B cell (primary cell): ENCODE data around the gene DHRS4. TPM values are rescaled to one million over a fixed set of nuclear protein-coding genes. Genes with fewer than 3 reads are reported as not detected.

Experiments
- ATAC-seq: fragments of 200-7000 bp; cut with Tn5 transposase; one replicate; pipeline ENCODE4 v1.10.0; 2021; ENCODE audit warnings: low read depth, mild to moderate bottlenecking, moderate number of reproducible peaks, moderate library complexity
- CTCF ChIA-PET: fragments of 350-600 bp; sonication (Branson Sonifier 250); formaldehyde crosslinking; loops from one replicate; lab custom pipeline; 2021; ENCODE audit warnings: antibody characterized with exemption, inconsistent platforms; lab: Charles Lee
- POLR2A ChIA-PET: fragments of 350-600 bp; sonication (Branson Sonifier 250); formaldehyde crosslinking; loops from one replicate; lab custom pipeline; 2021; ENCODE audit warnings: antibody characterized with exemption; lab: Charles Lee
- DNase-seq: peaks from one replicate; pipeline ENCODE4 v3.0.0; 2013
- H2AFZ ChIP-seq: 2 replicates; pipeline ENCODE4 v1.6.1; 2012; ENCODE audit warnings: mild to moderate bottlenecking, low read depth, low read length; ENCODE audit not compliant: insufficient read depth, poor library complexity, severe bottlenecking
- H3K27ac ChIP-seq, 2 donors: 1 replicate in 1 of 2; 2 replicates in 1 of 2; pipeline ENCODE4 v1.5.1; 2012 to 2013; ENCODE audit warnings: low read length in 2 of 2, mild to moderate bottlenecking in 2 of 2, moderate library complexity in 1 of 2
- H3K27me3 ChIP-seq, 4 experiments: fragments of 200-600 bp in 1 of 4; sonication (generic) in 1 of 4; replicated peaks in 1 of 4; 1 replicate in 2 of 4; 2 replicates in 2 of 4; pipeline versions ENCODE4 v1.6.1 to v1.7.0; 2013 to 2016; ENCODE audit warnings: low read length in 3 of 4, mild to moderate bottlenecking in 2 of 4, mixed read lengths in 1 of 4, moderate library complexity in 1 of 4; ENCODE audit not compliant: insufficient read depth in 4 of 4, control insufficient read depth in 3 of 4; ENCODE audit errors: control extremely low read depth in 1 of 4
- H3K36me3 ChIP-seq, 2 experiments: replicated peaks in 1 of 2; 1 replicate in 1 of 2; 2 replicates in 1 of 2; pipeline versions ENCODE4 v1.6.1 to v1.7.1; 2013; ENCODE audit warnings: low read length in 1 of 2; ENCODE audit not compliant: insufficient read depth in 2 of 2, control insufficient read depth in 1 of 2; ENCODE audit errors: control extremely low read depth in 1 of 2, extremely low read depth in 1 of 2
- H3K4me1 ChIP-seq, 2 donors: fragments of 200-600 bp in 1 of 2; sonication (generic) in 1 of 2; 1 replicate in 1 of 2; 2 replicates in 1 of 2; pipeline versions ENCODE4 v1.5.1 to v1.6.1; 2013 to 2017; ENCODE audit warnings: low read length in 2 of 2; ENCODE audit not compliant: control insufficient read depth in 2 of 2, insufficient read depth in 2 of 2
- H3K4me2 ChIP-seq: replicated peaks from 2 replicates; pipeline ENCODE3; 2012; ENCODE audit warnings: mild to moderate bottlenecking, low read depth, low read length; ENCODE audit not compliant: poor library complexity, severe bottlenecking
- H3K4me3 ChIP-seq, 5 experiments: fragments of 200-600 bp in 1 of 5; sonication (generic) in 1 of 5; 1 replicate in 3 of 5; 2 replicates in 2 of 5; pipeline versions ENCODE4 v1.5.1 to v1.7.0; 2011 to 2016; ENCODE audit warnings: low read length in 4 of 5, mild to moderate bottlenecking in 4 of 5, low read depth in 2 of 5, control low read depth in 1 of 5, moderate library complexity in 1 of 5; ENCODE audit not compliant: insufficient read depth in 1 of 5; ENCODE audit errors: control extremely low read depth in 1 of 5, extremely low read depth in 1 of 5
- H3K79me2 ChIP-seq: fragments of 200-600 bp; sonication (generic); one replicate; pipeline ENCODE4 v1.6.0; 2016; ENCODE audit warnings: low read length; ENCODE audit not compliant: control insufficient read depth, insufficient read depth
- H3K9ac ChIP-seq: fragments of 200-600 bp; sonication (generic); 2 replicates; pipeline ENCODE4 v1.6.1; 2017; ENCODE audit warnings: mild to moderate bottlenecking, low read length, moderate library complexity
- H3K9me3 ChIP-seq, 3 donors: one replicate each; pipeline versions ENCODE4 v1.6.1 to v1.7.1; 2013; ENCODE audit warnings: low read length in 2 of 3; ENCODE audit not compliant: control insufficient read depth in 2 of 3, insufficient read depth in 1 of 3; ENCODE audit errors: control extremely low read depth in 1 of 3
- H4K20me1 ChIP-seq: 2 replicates; pipeline ENCODE4 v1.6.0; 2012; ENCODE audit warnings: mild to moderate bottlenecking, low read length; ENCODE audit not compliant: insufficient read depth, control insufficient read depth, poor library complexity, severe bottlenecking
- H3K27ac Mint-ChIP-seq: one replicate; pipeline ENCODE4 v1.8.0; 2021; ENCODE audit warnings: mixed read lengths
- H3K27me3 Mint-ChIP-seq: one replicate; pipeline ENCODE4 v1.8.0; 2021; ENCODE audit warnings: mixed read lengths
- H3K4me1 Mint-ChIP-seq: one replicate; pipeline ENCODE4 v1.8.0; 2021; ENCODE audit warnings: mixed read lengths
- H3K4me3 Mint-ChIP-seq: one replicate; pipeline ENCODE4 v1.8.0; 2021; ENCODE audit warnings: mixed read lengths
- H3K9me3 Mint-ChIP-seq: one replicate; pipeline ENCODE4 v1.8.0; 2022; ENCODE audit warnings: mixed read lengths; ENCODE audit not compliant: insufficient read depth
- CTCF ChIP-seq: fragments of 200-600 bp; IDR thresholded peaks from one replicate; pipeline ENCODE4 v1.8.0; 2022; ENCODE audit warnings: antibody characterized with exemption, mild to moderate bottlenecking
- EZH2 ChIP-seq: IDR thresholded peaks from 2 replicates; pipeline ENCODE4 v1.6.1; 2012; ENCODE audit warnings: borderline replicate concordance, low read depth, mild to moderate bottlenecking, moderate library complexity, low read length; ENCODE audit not compliant: insufficient read depth, poor library complexity, severe bottlenecking
- WGBS: methylation state at CpG from one replicate; pipeline ENCODE4 v1.1.5; 2013; ENCODE audit warnings: missing lambda C conversion rate; ENCODE audit not compliant: insufficient coverage; 5-methylcytosine and 5-hydroxymethylcytosine counted together
- intact Hi-C: fragments of 100-400 bp; cut with micrococcal nuclease; formaldehyde crosslinking; loops from one replicate; pipeline ENCODE4 v1.10.0; 2022
- polyA plus RNA-seq: library from polyadenylated mRNA; depleted of rRNA; stranded (reverse); fragments of >200 nt; gene quantifications from 2 replicates; pipeline ENCODE4 v1.2.3, GENCODE V29; 2012
- total RNA-seq, 2 donors: library from RNA; stranded (reverse); fragments of 120-200 nt in 1 of 2; gene quantifications; 1 replicate in 1 of 2; 2 replicates in 1 of 2; pipeline versions ENCODE4 v1.2.3 to v1.2.4, GENCODE V29; 2013 to 2022

Gene DHRS4
- total and polyA plus RNA-seq, 2 donors (not counting 1 experiment from before 2014, with no cell fraction given), result 15.6 to 16.2 TPM

- Histone ChIP-seq H3K4me3 (no peak overlapping the region), H4K20me1 (no peaks in the 10 kb centered on the region), H3K79me2 (no peaks in the 10 kb centered on the region), H3K4me1 (no peaks in the 10 kb centered on the region), H3K9me3 (no peaks in the 10 kb centered on the region), H3K27me3 (no peaks in the 10 kb centered on the region), H2AFZ (no peak overlapping the region), H3K9ac (no peak overlapping the region), H3K36me3 (peaks cover 0 to 8% of the 10 kb centered on the region in 2 experiments), H3K27ac (no peak overlapping the region), H3K4me2 (no peak overlapping the region)
- Mint-ChIP-seq H3K9me3 (no peaks in the 10 kb centered on the region), H3K4me1 (peaks cover 8% of the 10 kb centered on the region), H3K27ac (no peak overlapping the region), H3K27me3 (no peaks in the 10 kb centered on the region), H3K4me3 (no peak overlapping the region)
- TF ChIP-seq CTCF, result no peak
- no peak for TF ChIP-seq EZH2
- intact Hi-C loops, result no loop called here
- ChIA-PET POLR2A (no interaction called here), CTCF (no interaction called here)
- no peak for DNase-seq
- WGBS, result no CpG with 5 or more reads among the region's 1 CpG
- no peak for ATAC-seq
Observed at GRCh38 chr14:23938823-23939222, 14.7 kb upstream of the DHRS4 start.

GRCh38 chr14:23939607-23940326, 13.8 kb upstream of the DHRS4 start:
- Mint-ChIP-seq H3K4me3 (no peak overlapping the region), H3K27me3 (no peaks in the 10 kb centered on the region), H3K4me1 (peaks cover 8% of the 10 kb centered on the region), H3K27ac (no peak overlapping the region), H3K9me3 (no peaks in the 10 kb centered on the region)
- Histone ChIP-seq H3K27ac (no peak overlapping the region), H3K27me3 (no peaks in the 10 kb centered on the region), H2AFZ (no peak overlapping the region), H3K9me3 (no peaks in the 10 kb centered on the region), H3K4me3 (no peak overlapping the region), H3K4me2 (no peak overlapping the region), H3K36me3 (peaks cover 0 to 8% of the 10 kb centered on the region in 2 experiments), H3K4me1 (no peaks in the 10 kb centered on the region), H3K9ac (no peak overlapping the region), H3K79me2 (no peaks in the 10 kb centered on the region), H4K20me1 (no peaks in the 10 kb centered on the region)
- ATAC-seq (no peak), DNase-seq (no peak)
- WGBS, result 90% methylated on average over 1 of the region's 3 CpGs
- ChIA-PET POLR2A (no interaction called here), CTCF (no interaction called here)
- TF ChIP-seq EZH2 (no peak), CTCF (no peak)
- intact Hi-C loops, result no loop called here
